ENCODE results near the gene DENND11.

DNA sequence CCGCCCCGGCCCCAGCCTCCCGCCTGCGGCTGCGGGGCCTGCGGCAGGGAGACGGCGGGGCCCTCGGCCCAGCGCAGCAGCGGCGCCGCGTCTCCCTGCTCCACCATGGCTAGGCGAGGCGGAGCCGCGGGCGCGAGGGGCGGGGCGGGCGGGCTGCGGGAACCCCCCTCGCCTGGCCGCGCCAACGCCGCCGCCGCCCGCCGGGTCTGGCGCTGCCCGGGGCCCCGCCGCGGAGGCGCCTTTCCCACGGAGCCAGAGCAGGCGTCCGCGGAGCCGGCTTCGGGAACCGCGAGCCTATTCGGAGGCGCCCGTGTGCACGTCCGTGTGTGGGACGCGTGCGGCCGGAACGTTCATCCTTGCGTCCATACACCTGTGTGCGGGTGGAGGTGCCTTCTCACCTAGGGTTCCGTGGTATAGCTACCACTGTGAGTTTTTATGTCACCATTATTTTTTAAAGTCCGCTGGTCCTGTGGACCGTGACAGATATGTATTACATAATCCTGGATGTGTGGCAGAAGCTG is at the start of gene DENND11:
- TF ChIP-seq, protein P1, sequence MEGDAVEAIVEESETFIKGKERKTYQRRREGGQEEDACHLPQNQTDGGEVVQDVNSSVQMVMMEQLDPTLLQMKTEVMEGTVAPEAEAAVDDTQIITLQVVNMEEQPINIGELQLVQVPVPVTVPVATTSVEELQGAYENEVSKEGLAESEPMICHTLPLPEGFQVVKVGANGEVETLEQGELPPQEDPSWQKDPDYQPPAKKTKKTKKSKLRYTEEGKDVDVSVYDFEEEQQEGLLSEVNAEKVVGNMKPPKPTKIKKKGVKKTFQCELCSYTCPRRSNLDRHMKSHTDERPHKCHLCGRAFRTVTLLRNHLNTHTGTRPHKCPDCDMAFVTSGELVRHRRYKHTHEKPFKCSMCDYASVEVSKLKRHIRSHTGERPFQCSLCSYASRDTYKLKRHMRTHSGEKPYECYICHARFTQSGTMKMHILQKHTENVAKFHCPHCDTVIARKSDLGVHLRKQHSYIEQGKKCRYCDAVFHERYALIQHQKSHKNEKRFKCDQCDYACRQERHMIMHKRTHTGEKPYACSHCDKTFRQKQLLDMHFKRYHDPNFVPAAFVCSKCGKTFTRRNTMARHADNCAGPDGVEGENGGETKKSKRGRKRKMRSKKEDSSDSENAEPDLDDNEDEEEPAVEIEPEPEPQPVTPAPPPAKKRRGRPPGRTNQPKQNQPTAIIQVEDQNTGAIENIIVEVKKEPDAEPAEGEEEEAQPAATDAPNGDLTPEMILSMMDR (IDR thresholded peaks at IDR 0.05 in 4 of 5, conservative IDR thresholded peaks at IDR 0.05 in 1 of 5), result no peak
- no peak for TF ChIP-seq POLR2A (IDR thresholded peaks at IDR 0.05)
